GM21526 (cell line): Measurements from ENCODE around the gene PHAF1.

Experiments
- ATAC-seq: cut with Tn5 transposase; IDR thresholded peaks from one replicate; pipeline ENCODE4 v1.9.1; 2021; ENCODE audit warnings: moderate library complexity; ENCODE audit not compliant: unreplicated experiment, low FRiP score

Gene PHAF1

DNA sequence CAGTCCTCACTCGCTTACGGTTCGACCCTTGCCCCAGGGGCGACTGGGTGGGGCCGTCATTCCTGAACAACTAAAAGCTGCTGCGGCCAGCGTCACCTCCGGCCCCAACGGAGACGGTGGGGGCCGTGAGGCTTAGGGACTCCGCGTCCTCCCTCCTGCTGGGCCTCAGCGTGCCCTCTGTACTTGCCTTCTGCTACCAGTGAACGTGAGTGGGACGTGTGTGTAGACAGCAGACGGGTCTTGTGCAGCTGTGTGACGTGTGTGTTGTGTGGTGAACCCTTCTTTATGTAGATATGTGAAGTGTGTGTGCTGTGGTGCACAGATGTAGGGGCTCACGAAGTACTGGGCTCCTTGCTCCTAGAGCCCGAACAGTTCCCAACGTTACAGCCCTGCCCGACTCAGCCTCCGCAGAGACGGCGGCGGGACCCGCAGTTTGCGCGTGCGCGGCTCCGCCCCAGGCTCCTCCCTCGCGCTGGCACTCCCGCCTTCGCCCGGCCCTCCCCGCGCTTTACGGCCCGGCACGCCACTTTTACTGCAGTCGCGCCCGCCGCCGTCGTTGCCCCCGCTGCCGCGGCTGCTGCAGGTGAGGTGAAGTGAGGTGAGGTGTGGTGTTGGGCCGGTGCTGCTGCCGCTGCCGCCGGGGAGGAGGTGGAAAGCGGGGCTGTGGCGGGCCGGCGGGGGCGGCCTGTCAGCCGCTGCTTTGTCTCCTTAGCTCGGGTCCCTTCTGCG, at the start of gene PHAF1:
TSS of gene PHAF1 (plus strand) at position 535 of the 729 bp plus-strand sequence. CDS start 235 bp downstream, outside the sequence.
- ATAC-seq, result peak; percentile 71

GRCh38 chr16:67063008-67063407, 46.7 kb upstream of the PHAF1 start:
- ATAC-seq, result no peak

DNA sequence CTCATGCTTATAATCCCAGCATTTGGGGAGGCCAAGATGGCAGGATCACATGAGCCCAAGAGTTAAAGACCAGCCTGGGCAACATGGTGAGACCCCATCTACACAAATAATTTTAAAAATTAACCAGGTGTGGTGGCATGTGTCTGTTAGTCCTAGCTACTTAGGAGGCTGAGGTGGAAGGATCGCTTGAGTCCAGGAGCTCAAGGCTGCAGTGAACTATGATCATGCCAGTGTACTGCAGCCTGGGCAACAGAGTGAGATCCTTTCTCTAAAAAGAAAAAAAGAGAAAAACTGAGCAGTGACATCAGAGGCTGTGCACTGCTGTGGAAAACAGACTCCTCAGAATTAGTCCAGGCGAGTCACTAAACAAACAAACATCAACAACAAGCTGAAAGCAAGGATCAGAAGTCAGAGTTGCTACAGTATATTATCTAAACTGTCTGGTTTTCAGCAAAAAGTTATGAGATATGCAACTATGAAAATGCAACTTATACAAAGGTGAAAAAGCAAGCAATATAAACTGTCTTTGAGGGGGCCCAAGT, 41.5 kb upstream of the PHAF1 start:
- ATAC-seq, result no peak

- no peak for ATAC-seq
Measured at GRCh38 chr16:67071476-67072048, 38.2 kb upstream of the PHAF1 start.

- no peak for ATAC-seq
Measured at GRCh38 chr16:67075331-67075730, 34.4 kb upstream of the PHAF1 start.

- no peak for ATAC-seq
Measured at GRCh38 chr16:67077871-67078270, 31.9 kb upstream of the PHAF1 start.

- no peak for ATAC-seq
Measured at GRCh38 chr16:67082100-67082499, 27.6 kb upstream of the PHAF1 start.

- ATAC-seq, result no peak
Measured at GRCh38 chr16:67082891-67083290, 26.9 kb upstream of the PHAF1 start.

- ATAC-seq, result no peak
Measured at GRCh38 chr16:67084345-67085028, 25.3 kb upstream of the PHAF1 start.

DNA sequence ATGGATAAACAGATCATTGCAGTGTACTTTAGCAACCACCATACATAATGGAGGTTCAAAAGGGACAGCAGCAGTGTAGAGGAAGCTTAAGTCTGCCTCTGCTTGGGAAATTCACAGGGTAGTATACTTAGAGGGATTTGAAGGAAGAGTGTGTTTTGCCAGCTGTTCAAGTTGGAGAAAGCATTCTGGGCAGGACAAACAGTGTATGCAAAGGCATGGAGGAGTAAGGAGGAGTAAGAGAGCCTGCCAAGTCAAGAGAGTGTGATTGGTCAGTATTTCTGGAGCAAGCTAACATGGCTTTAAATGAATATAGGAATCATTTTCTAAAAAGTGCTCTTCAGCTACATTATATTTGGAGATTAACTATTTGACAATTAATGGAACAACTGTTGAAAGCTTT, 22.9 kb upstream of the PHAF1 start:
- no peak for ATAC-seq

DNA sequence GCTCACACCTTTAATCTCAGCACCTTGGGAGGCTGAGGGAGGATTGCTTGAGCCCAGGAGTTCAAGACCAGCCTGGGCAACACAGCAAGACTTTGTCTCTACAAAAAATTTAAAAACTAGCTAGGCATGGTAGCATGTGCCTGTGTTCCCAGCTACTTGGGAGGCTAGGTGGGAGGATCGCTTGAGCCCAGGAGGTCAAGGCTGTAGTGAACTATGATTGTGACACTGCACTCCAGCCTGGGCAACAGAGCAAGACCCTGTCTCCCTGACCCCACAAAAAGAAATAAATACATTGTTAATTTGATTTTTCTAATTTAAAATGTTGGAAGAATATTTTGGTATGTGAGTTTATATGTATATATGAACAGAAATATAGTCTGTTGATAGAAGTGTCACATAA, 22.4 kb upstream of the PHAF1 start:
- ATAC-seq, result no peak

DNA sequence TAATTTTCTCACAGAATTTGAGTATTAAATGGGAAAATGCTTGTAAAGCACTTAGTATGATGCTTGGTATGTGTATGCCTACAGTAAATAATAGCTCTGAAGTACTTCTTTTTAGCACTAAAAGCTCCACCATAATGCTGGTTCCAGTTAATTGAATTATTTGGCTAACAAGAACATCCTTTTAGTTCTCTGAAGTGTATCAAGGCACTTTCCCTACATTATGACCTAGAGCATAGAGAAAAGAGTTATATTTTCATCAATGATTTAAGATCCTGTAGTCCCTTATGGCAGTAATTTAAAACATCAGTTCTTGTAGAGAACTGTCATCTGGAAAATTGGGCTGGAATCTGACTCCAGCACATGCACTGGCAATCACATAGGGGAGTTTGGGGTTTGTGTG, 21.9 kb upstream of the PHAF1 start:
- no peak for ATAC-seq

DNA sequence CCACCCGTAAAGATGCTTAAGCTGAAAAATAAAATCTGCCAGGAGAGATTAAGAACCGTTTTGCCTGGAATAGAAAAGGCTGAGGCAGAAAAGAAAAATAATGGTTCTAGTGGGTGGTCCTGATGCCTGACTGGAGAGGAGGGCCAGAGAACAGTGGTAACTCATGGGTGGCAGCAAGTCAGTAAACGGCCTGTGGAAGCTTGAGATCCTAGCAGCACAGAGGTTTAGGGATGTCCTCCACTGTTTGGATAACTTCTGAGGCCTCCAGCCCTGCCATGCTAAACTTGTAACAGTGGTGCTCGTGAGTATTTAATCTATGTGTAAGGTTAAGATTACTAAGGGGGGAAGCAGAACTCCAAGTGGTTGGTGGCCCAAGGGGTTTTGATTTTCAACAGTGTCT, 21.2 kb upstream of the PHAF1 start:
- no peak for ATAC-seq

DNA sequence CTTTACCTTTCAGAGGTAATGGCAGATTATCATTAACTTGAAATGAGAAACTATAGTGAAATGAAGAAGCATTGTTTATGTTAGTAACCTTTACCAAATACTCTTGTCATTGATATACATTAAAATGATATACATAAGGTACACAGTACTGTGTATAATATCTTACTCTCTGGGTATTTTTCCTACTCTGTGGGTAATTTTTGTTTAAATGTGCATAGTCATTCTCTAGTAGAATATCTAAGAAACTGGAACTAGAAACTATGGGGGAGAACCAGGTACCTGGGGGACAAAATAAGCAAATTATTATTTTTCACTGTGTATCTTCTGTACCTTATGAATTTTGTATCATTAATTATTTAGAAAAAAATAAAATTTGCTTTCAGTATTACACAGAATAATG, 20.6 kb upstream of the PHAF1 start:
- no peak for ATAC-seq

DNA sequence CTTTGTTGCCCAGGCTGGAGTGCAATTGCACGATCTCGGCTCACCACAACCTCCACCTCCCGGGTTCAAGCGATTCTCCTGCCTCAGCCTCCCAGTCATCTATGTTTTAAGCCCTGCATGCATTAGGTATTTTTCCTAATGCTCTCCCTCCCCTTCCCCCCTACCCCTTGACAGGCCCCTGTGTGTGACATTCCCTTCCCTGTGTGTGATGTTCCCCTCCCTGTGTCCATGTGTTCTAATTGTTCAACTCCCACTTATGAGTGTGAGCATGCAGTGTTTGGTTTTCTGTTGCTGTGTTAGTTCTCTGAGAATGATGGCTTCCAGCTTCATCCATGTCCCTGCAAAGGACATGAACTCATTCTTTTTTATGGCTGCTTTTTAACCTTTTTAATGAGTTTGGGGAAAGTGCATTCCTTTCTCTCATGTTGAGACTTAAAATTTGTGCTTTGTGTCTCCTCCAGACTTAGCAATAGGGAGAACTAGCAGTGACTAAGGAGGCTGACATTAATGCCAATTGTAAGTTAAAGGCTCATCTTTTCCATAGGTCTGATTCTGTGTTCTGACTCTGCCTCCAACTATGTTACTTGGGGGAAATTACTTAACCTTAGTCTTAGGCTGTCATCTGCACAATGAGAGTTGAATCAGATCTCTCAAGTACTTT, 17.7 kb upstream of the PHAF1 start:
- no peak for ATAC-seq

DNA sequence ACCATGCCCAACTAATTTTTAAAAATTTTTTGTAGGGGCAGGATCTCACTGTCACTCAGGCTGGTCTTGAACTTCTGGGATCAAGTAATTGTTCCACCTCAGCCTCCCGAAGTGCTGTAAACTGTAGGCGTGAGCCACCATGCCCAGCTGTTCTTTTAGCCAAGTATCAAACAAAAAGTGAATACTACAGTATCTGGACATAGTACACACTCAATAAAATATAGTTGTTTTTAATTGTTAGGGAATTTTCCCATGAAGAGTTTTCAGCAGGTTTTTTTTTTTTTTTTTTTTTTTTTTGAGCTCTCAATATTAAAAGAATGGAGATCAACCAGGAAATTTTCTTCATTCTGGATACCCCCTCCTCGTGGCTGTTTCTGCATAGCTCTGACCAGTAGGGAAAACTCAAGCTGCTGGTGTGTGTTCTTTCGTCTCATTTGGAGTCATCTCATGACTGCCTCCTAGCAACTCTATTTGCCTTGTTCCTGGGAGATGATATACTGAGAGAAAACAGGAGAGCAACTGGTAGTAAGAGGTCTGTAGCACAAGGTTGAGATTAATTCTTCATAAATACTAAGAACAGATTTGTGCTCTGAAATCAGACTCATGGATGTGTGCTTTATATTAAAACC, 16.5 kb upstream of the PHAF1 start:
- no peak for ATAC-seq

GRCh38 chr16:67098599-67098998, 11.1 kb upstream of the PHAF1 start:
- no peak for ATAC-seq

- no peak for ATAC-seq
Measured at GRCh38 chr16:67100569-67101310, 9.0 kb upstream of the PHAF1 start.

DNA sequence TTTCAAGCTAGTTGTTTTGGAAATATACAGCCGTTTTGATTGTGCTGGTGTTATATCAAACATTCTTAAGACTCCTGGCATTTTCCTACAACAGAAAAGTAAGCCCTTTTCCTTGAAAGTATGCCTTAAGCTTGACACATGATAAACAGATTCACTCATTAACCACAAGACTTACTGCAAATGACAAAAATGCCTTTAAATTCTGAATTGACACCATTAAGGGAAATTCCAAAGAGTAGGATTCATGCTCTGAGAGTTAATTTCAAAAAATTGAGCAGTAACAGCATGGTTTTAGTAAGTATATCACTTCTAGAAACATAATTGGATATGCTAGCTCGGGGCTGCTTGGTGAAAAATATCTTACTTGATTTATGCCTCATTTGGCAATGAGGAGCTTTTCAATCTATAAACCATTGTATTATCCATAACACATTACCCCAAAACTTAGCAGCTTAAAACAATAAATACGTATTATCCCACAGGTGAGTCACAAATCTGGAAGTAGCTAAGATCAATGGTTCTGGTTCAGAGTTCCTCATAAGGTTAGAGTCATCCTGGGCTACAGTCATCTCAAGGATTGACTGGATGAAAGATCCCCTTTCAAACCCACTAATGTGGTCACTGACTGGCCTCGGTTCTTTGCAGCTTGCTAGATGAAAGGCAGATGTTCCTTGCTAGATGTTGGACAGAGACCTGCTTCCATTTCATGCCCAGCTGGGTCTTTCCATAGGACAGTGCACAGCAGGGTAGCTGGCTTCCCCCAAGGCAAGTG, 8.2 kb upstream of the PHAF1 start:
- no peak for ATAC-seq
